T-helper 2 cell treated with Interferon-gamma antibody and Interleukin-4, amounts not matched to agents 100 ng/mL and 5 ng/mL, for 36 hours (primary cell): ENCODE results near the gene IFNK. TPM values are rescaled to one million over a fixed set of nuclear protein-coding genes. Genes with fewer than 3 reads are reported as not detected.

Experiments
- intact Hi-C: fragments of 100-400 bp; cut with micrococcal nuclease; formaldehyde crosslinking; loops from one replicate; pipeline ENCODE4 v1.15.1; 2023
- total RNA-seq: library from RNA; stranded (reverse); gene quantifications from 2 replicates; pipeline ENCODE4 v1.2.3, GENCODE V29; 2022

The IFNK gene
- total RNA-seq, 1 donor from 2014 or later, result not detected

DNA sequence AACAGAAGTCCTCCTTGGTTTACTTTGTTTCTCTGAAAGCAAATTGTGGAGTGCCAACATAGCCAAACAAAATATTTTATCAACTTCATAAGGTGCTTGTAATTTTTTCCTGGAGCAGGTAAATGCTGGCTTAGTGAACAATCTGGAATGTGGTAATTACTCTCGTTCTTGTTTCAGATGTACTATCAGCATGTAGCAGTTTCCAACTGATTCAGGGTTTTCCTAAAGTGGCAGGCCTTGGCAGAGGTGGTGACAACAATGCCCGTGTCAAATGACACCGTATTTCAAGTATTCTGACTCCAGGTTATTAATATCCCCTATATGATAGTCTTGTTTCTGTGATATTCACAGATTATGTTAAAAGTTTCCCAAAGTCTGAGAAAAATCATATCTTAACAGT lies 48.0 kb downstream of the IFNK start:
- intact Hi-C loops, result loop anchor here (10.0 kb wide), 1 partner anchor 617 kb away; the partner anchor contains the start of gene IFT74

DNA sequence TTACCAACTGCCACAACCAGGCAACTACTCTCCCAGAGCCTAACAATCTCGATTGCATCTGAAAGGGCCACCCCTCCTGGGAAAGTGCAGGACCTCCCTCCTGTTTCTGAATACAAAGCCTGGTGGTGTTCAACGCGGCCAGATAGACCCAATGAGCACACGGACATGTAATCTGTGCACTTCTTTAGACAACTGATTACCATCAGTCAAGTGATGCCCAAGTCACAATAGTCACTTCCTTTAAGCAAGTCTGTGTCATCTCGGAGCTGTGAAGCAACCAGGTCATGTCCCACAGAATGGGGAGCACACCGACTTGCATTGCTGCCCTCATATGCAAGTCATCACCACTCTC lies 48.5 kb downstream of the IFNK start:
- intact Hi-C loops, result loop anchor here (10.0 kb wide), 1 partner anchor 618 kb away; the partner anchor contains the start of gene IFT74

DNA sequence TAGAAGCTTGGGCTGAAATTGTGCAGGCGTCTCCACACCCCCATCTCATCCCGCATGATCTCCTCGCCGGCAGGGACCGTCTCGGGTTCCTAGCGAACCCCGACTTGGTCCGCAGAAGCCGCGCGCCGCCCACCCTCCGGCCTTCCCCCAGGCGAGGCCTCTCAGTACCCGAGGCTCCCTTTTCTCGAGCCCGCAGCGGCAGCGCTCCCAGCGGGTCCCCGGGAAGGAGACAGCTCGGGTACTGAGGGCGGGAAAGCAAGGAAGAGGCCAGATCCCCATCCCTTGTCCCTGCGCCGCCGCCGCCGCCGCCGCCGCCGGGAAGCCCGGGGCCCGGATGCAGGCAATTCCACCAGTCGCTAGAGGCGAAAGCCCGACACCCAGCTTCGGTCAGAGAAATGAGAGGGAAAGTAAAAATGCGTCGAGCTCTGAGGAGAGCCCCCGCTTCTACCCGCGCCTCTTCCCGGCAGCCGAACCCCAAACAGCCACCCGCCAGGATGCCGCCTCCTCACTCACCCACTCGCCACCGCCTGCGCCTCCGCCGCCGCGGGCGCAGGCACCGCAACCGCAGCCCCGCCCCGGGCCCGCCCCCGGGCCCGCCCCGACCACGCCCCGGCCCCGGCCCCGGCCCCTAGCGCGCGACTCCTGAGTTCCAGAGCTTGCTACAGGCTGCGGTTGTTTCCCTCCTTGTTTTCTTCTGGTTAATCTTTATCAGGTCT lies 49.0 kb downstream of the IFNK start, which contains the start of gene C9orf72:
Gene C9orf72 (minus strand): TSS at position 564 of the 716 bp plus-strand sequence. CDS start 6,361 bp downstream, outside the sequence.
- intact Hi-C loops, result loop anchor here (1.0 to 10.0 kb wide), 2 partner anchors 44 to 618 kb away; partner anchors contain the start of genes IFT74 and MOB3B

DNA sequence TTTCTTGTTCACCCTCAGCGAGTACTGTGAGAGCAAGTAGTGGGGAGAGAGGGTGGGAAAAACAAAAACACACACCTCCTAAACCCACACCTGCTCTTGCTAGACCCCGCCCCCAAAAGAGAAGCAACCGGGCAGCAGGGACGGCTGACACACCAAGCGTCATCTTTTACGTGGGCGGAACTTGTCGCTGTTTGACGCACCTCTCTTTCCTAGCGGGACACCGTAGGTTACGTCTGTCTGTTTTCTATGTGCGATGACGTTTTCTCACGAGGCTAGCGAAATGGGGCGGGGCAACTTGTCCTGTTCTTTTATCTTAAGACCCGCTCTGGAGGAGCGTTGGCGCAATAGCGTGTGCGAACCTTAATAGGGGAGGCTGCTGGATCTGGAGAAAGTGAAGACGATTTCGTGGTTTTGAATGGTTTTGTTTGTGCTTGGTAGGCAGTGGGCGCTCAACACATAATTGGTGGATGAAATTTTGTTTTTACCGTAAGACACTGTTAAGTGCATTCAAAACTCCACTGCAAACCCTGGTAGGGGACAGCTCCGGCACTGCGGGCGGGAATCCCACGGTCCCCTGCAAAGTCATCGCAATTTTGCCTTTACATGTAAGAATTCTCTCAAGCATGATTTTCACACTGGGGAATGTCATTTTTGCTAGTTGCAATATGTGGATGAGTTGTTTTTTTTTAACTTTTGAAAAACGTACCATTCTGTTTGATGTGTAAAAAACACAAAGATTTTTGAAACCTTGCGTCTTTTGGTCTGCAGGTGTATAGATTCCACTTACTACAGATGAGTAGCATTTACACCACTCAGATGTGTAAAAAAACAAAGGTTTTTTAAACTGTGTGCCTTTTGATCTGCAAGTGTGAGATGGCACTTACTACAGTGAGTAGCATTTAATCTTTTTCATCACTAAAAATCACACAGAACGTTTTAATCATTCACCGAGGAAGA lies 49.8 kb downstream of the IFNK start:
- intact Hi-C loops, result loop anchor here (1.0 to 10.0 kb wide), 2 partner anchors 45 to 619 kb away; partner anchors contain the start of genes IFT74 and MOB3B

Other genes with a start within 250 kb of the IFNK start
- not detected in 2 replicates for gene EQTN, start 227.1 kb upstream of the IFNK start, total RNA-seq
- 0.34 and 0.39 TPM in 2 replicates for gene MOB3B, start 5.5 kb downstream of the IFNK start, total RNA-seq
- gene C9orf72, start 49.2 kb downstream of the IFNK start, total RNA-seq, result 8.2 and 8.8 TPM in 2 replicates